Activated naive CD4-positive, alpha-beta T cell treated with anti-CD3 and anti-CD28 coated beads, Interleukin-2, amount 50 U/mL, for 24 hours (primary cell): ENCODE measurements around the gene ME1.
"Not testable (repeated sequence)": the region's sequence is repeated elsewhere in the genome, so short reads cannot be mapped to it uniquely, and the experiment has no call there.

Source experiments
- H3K27ac Mint-ChIP-seq: one replicate; pipeline ENCODE4 v1.8.0; 2021; ENCODE audit warnings: mild to moderate bottlenecking, mixed read lengths
- H3K27me3 Mint-ChIP-seq: one replicate; pipeline ENCODE4 v1.8.0; 2021; ENCODE audit warnings: mixed read lengths
- H3K36me3 Mint-ChIP-seq: one replicate; pipeline ENCODE4 v1.8.0; 2021; ENCODE audit warnings: mixed read lengths
- H3K4me1 Mint-ChIP-seq: one replicate; pipeline ENCODE4 v1.8.0; 2021; ENCODE audit warnings: mixed read lengths
- H3K4me3 Mint-ChIP-seq: one replicate; pipeline ENCODE4 v1.8.0; 2021; ENCODE audit warnings: mild to moderate bottlenecking, mixed read lengths
- H3K9me3 Mint-ChIP-seq: one replicate; pipeline ENCODE4 v1.8.0; 2021; ENCODE audit warnings: mixed read lengths

ME1 gene

DNA sequence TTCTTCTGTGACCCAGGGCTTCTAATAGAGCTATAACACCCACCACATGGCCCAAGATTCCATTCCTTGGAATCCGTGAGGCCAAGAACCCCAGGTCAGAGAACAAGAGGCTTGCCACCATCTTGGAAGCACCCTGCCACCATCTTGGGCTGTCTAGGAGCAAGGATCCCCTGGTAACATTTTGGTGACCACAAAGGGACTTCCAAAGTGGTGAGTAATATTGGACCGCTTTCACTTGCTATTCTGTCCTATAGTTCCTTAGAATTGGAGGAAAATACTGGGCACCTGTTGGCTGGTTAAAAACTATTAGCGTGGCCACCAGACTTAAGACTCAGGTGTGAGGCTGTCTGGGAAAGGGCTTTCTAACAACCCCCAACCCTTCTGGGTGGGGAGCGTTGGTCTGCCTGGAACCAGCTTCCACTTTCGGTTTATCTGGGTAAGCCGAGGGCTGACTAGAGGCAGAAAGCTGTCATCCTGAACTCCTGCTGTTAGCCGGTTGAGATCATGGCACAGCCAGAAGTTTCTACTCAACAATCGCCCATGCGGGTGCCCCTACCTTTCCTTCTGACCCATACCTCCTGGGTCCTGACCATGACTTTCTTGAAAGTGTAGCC lies 13.3 kb upstream of the ME1 start:
- not testable (repeated sequence) for H3K27ac Mint-ChIP-seq, H3K9me3 Mint-ChIP-seq, H3K4me1 Mint-ChIP-seq, H3K27me3 Mint-ChIP-seq, H3K36me3 Mint-ChIP-seq, H3K4me3 Mint-ChIP-seq

GRCh38 chr6:83443516-83443915 lies 12.7 kb upstream of the ME1 start:
- no peaks in the 10 kb centered on the region for H3K9me3 Mint-ChIP-seq
- no peak overlapping the region for H3K27ac Mint-ChIP-seq
- no peaks in the 10 kb centered on the region for H3K4me1 Mint-ChIP-seq
- H3K4me3 Mint-ChIP-seq: no peak overlapping the region
- H3K36me3 Mint-ChIP-seq: no peaks in the 10 kb centered on the region
- no peaks in the 10 kb centered on the region for H3K27me3 Mint-ChIP-seq

GRCh38 chr6:83442752-83443151 lies 11.9 kb upstream of the ME1 start:
- Mint-ChIP-seq H3K36me3 (no peaks in the 10 kb centered on the region), H3K27ac (no peak overlapping the region), H3K9me3 (no peaks in the 10 kb centered on the region), H3K27me3 (no peaks in the 10 kb centered on the region), H3K4me3 (no peak overlapping the region), H3K4me1 (no peaks in the 10 kb centered on the region)

DNA sequence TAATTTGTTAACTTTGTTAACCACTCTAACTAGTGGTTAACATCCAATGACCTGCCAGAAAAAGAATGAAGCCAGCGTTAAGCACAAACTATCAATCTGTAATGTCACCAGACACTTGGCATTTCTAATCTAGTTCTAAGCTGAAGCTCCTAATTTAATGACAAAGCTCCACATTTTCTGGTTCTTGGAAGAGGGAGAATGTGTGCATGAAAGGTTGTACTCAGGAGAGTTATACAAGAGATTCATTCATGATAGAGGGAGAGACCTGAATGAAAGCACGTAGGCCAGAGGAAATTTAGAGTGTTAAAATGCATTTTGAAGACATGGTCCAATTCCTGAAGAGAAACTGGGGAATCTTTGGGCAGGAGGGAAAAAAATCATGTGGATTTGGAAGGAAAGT lies 8.3 kb upstream of the ME1 start:
- no peaks in the 10 kb centered on the region for H3K36me3 Mint-ChIP-seq
- no peak overlapping the region for H3K4me3 Mint-ChIP-seq
- no peak overlapping the region for H3K27ac Mint-ChIP-seq
- H3K9me3 Mint-ChIP-seq: no peaks in the 10 kb centered on the region
- H3K4me1 Mint-ChIP-seq: no peaks in the 10 kb centered on the region
- peaks cover 2% of the 10 kb centered on the region for H3K27me3 Mint-ChIP-seq

- H3K4me1 Mint-ChIP-seq: no peaks in the 10 kb centered on the region
- peaks cover 9% of the 10 kb centered on the region for H3K27me3 Mint-ChIP-seq
- H3K9me3 Mint-ChIP-seq: no peaks in the 10 kb centered on the region
- no peak overlapping the region for H3K4me3 Mint-ChIP-seq
- H3K27ac Mint-ChIP-seq: no peak overlapping the region
- no peaks in the 10 kb centered on the region for H3K36me3 Mint-ChIP-seq
These were observed 5.8 kb upstream of the ME1 start for GRCh38 chr6:83436674-83437073.

GRCh38 chr6:83433177-83433576 lies 2.3 kb upstream of the ME1 start:
- no peaks in the 10 kb centered on the region for H3K4me1 Mint-ChIP-seq
- H3K4me3 Mint-ChIP-seq: no peak overlapping the region
- H3K9me3 Mint-ChIP-seq: no peaks in the 10 kb centered on the region
- H3K27me3 Mint-ChIP-seq: peaks cover 17% of the 10 kb centered on the region
- no peak overlapping the region for H3K27ac Mint-ChIP-seq
- H3K36me3 Mint-ChIP-seq: no peaks in the 10 kb centered on the region

GRCh38 chr6:83432636-83433035 lies 1.8 kb upstream of the ME1 start:
- peaks cover 17% of the 10 kb centered on the region for H3K27me3 Mint-ChIP-seq
- H3K4me3 Mint-ChIP-seq: no peak overlapping the region
- no peaks in the 10 kb centered on the region for H3K9me3 Mint-ChIP-seq
- H3K36me3 Mint-ChIP-seq: no peaks in the 10 kb centered on the region
- no peak overlapping the region for H3K27ac Mint-ChIP-seq
- H3K4me1 Mint-ChIP-seq: no peaks in the 10 kb centered on the region

DNA sequence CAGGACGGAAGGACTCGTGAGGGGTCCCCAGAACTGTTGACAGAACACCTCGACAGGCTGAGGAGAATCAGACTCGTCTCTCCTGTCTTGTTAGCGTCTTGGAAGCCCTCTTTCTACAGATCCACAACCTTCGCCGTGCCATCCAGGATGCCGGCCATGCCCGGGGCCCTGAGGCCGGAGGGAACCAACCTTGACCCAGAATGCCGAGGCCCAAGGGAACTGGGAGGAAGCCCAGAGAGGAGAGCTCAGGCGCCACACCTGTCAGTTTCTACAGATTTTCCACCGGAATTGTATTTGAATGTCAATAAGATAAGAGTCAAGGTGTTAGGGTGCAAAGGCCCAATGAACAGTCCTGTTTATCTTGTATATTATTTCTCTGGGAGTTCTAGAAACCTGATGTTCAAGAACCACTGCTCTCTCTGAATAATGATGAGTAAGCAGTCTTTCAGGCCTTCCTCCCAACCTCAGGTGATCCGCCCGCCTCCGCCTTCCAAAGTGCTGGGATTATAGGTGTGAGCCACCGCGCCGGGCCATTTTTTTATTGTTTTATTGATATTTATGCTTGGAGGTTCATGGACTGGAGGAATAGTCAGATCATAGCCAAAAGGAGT lies 799 bp upstream of the ME1 start:
- no peak overlapping the region for H3K4me3 Mint-ChIP-seq
- no peaks in the 10 kb centered on the region for H3K9me3 Mint-ChIP-seq
- no peaks in the 10 kb centered on the region for H3K4me1 Mint-ChIP-seq
- H3K27me3 Mint-ChIP-seq: peaks cover 19% of the 10 kb centered on the region
- H3K36me3 Mint-ChIP-seq: no peaks in the 10 kb centered on the region
- H3K27ac Mint-ChIP-seq: no peak overlapping the region

DNA sequence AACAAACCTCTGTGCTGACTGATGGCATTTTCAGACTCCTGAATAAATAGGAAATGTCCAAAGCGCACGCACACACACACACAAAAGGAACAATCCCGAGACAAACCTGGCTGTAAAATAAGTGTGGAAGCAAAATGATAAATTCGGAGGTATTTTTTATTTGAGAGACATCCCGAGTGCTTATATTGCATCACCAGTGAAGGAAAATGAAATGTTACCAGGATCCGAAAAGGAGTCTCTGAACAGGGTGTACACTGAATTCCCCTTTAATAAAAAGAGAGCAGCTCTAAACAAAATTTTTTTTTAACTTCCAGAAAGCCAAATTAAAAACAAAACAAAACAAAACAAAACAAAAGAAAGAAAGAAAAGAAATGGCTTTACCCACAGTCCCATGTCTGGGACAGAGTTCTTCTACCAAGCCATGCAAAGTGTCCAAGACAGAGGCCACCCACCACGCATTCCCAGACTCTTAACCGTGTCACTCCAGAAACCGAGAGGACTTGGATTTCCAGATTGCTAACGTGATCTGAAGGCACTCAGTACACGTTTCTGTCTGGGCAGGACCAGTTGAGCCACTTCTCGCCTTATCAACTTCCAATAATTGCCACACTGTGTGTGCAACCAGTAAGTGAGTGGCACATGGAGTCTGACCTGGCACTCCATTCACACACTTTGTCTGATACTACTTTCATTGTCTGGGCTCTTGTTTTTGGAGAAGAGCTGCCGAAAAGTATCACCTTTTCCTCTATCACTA lies 817 bp downstream of the ME1 start:
- no peak overlapping the region for H3K4me3 Mint-ChIP-seq
- H3K27ac Mint-ChIP-seq: no peak overlapping the region
- H3K9me3 Mint-ChIP-seq: peaks cover 10% of the 10 kb centered on the region
- no peaks in the 10 kb centered on the region for H3K4me1 Mint-ChIP-seq
- H3K27me3 Mint-ChIP-seq: peaks cover 20% of the 10 kb centered on the region
- no peaks in the 10 kb centered on the region for H3K36me3 Mint-ChIP-seq

GRCh38 chr6:83429269-83429668 lies 1.6 kb downstream of the ME1 start:
- no peaks in the 10 kb centered on the region for H3K4me1 Mint-ChIP-seq
- no peak overlapping the region for H3K27ac Mint-ChIP-seq
- H3K27me3 Mint-ChIP-seq: peaks cover 18% of the 10 kb centered on the region
- no peak overlapping the region for H3K4me3 Mint-ChIP-seq
- peaks cover 11% of the 10 kb centered on the region for H3K9me3 Mint-ChIP-seq
- no peaks in the 10 kb centered on the region for H3K36me3 Mint-ChIP-seq

GRCh38 chr6:83424392-83425018 lies 6.3 kb downstream of the ME1 start:
- H3K27me3 Mint-ChIP-seq: peaks cover 3% of the 10 kb centered on the region
- H3K27ac Mint-ChIP-seq: no peak overlapping the region
- H3K36me3 Mint-ChIP-seq: no peaks in the 10 kb centered on the region
- H3K9me3 Mint-ChIP-seq: peaks cover 11% of the 10 kb centered on the region
- H3K4me1 Mint-ChIP-seq: no peaks in the 10 kb centered on the region
- no peak overlapping the region for H3K4me3 Mint-ChIP-seq

DNA sequence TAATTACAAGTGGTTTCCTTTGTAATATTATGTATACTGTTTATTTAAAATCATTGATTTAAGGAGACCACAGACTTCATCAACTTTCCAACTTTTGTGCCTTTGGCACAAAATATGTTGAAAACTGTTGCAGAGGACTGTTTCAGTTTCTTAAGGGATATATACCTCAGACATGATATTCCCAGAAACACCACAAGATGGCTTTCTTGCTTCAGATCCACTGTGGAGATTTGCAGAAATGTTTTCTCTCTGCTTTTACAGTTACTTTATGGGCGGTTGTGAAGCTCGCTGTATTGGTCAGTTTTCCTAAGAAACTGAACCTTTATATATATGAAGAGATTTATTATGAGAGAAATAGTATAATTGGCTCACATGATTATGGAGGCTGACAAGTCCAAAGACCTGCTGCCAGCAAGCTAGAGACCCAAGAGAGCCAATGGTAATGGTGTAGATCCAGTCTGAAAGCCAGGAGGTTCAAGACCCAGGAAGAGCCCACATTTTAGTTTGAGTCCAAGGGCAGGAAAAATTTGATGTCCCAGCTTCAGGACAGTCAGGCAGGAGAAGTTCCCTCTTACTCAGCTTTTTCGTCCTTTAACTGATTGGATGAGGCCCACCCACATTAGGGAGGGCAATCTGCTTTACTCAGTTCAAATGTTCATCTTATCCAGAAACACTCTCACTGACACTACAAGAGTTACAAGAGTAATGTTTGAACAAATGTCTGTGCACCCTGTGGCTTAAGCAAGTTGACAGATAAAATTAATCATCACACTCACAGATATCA lies 12.8 kb downstream of the ME1 start:
- no peak overlapping the region for H3K27ac Mint-ChIP-seq
- no peaks in the 10 kb centered on the region for H3K4me1 Mint-ChIP-seq
- no peaks in the 10 kb centered on the region for H3K27me3 Mint-ChIP-seq
- H3K4me3 Mint-ChIP-seq: no peak overlapping the region
- no peaks in the 10 kb centered on the region for H3K36me3 Mint-ChIP-seq
- H3K9me3 Mint-ChIP-seq: no peaks in the 10 kb centered on the region

DNA sequence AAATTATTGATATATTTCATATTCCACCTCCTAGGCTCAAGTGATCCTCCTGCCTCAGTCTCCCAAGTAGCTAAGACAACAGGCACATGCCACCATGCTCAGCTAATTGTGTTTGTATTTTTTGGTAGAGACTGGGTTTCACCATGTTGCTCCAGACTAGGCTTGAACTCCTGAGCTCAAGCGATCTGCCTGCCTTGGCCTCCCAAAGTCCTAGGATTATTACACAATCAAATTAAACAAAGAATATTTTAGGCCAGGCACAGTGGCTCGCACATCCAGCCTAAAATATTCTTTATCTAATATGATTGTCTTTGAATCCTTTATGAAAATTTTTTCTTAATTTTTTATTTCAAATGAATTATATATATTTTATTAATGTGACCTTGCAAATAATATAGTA lies 17.8 kb downstream of the ME1 start:
- Mint-ChIP-seq H3K27me3 (no peaks in the 10 kb centered on the region), H3K36me3 (no peaks in the 10 kb centered on the region), H3K9me3 (no peaks in the 10 kb centered on the region), H3K27ac (no peak overlapping the region), H3K4me1 (no peaks in the 10 kb centered on the region), H3K4me3 (no peak overlapping the region)

- H3K27ac Mint-ChIP-seq: no peak overlapping the region
These were observed 19.1 kb downstream of the ME1 start for GRCh38 chr6:83411731-83412130.

DNA sequence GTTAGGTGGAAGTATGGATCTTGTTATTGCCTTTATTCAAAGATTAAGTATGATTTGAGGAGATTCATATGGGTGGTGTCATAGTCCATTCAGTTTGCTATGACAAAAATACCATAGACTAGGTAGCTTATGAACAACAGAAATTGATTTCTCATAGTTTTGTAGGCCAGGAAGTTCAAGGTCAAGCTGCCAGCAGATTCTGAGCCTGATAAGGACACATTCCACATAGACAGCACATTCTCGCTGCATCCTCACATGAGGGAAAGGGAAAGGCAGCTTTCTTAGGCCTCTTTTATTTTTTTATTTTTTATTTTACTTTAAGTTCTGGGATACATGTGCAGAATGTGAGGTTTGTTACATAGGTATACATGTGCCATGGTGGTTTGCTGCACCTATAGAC lies 27.7 kb downstream of the ME1 start:
- Mint-ChIP-seq H3K9me3 (no peaks in the 10 kb centered on the region), H3K4me3 (no peak overlapping the region), H3K4me1 (no peaks in the 10 kb centered on the region), H3K36me3 (no peaks in the 10 kb centered on the region), H3K27ac (no peak overlapping the region), H3K27me3 (no peaks in the 10 kb centered on the region)

More at GRCh38 chr6:83411731-83412130, 19.1 kb downstream of the ME1 start:
- H3K9me3 Mint-ChIP-seq: no peaks in the 10 kb centered on the region
- no peaks in the 10 kb centered on the region for H3K4me1 Mint-ChIP-seq
- H3K36me3 Mint-ChIP-seq: no peaks in the 10 kb centered on the region
- H3K4me3 Mint-ChIP-seq: no peak overlapping the region
- no peaks in the 10 kb centered on the region for H3K27me3 Mint-ChIP-seq
